ENCODE measurements around the gene GMPPA. TPM values are rescaled to one million over a fixed set of nuclear protein-coding genes. Genes with fewer than 3 reads are reported as not detected.

Gene GMPPA
- polyA plus RNA-seq, 2 of the 4 experiments (the other 2 are of a cell fraction), result 36.2 to 46.2 TPM

DNA sequence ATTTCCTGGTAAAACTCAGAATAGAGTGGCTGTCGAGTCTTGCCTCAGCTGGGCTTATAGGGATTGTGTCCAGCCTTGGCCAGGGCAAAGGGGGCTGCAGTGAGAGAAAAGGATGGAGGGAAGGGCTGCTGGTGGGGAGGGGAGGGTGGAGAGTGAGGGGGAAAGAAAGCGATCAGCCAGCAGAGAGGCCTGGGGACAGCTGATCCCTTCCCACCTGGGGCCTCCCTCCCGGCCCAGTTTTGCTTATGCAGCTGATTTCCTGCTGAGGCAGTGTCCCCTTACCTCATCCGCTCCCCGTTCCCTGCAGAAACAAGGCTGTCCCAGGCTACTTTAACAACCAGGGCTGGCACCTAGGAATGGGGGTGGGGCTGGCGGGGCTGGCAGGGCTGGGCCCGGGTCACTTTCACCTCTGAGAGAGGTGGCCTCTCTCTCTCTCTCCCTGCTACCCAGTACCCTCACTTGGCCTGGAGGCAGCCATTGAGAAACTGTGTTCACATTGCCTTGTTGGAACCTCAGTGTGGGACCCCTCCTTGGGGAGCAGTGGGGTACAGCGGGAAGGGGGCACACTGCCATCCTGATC lies 12.2 kb upstream of the GMPPA start:
- ATAC-seq (no peak), DNase-seq (ENCODE audit: low read depth in 1 of 2, low spot score in 1 of 2) (no peak), FAIRE-seq (no peak)
- Histone ChIP-seq H3K27ac (no peak overlapping the region), H3K4me1 (no peaks in the 10 kb centered on the region), H3K4me2 (no peak overlapping the region), H3K9me3 (no peaks in the 10 kb centered on the region), H3K4me3 (no peak overlapping the region)
- POLR2A ChIA-PET, result no interaction called here
- TF ChIP-seq MAFK (IDR thresholded peaks at IDR 0.05; ENCODE audit: partially characterized antibody), result peak; percentile 29
- no peak for TF ChIP-seq FOSL2 (IDR thresholded peaks at IDR 0.05)
- TF ChIP-seq FOSL2 (CRISPR knock-in tag; IDR thresholded peaks at IDR 0.05), result no peak
- CTCF ChIA-PET, result interaction anchor here (0.9 to 89.4 kb wide), 4 partner anchors 17 to 91 kb away, joined by 3 to 3291 read pairs (median 1647); partner anchors contain the start of genes ASIC4, CHPF, GMPPA and SPEG
- 76% methylated on average over 8 of the region's 8 CpGs for WGBS (ENCODE audit: missing lambda C conversion rate)

DNA sequence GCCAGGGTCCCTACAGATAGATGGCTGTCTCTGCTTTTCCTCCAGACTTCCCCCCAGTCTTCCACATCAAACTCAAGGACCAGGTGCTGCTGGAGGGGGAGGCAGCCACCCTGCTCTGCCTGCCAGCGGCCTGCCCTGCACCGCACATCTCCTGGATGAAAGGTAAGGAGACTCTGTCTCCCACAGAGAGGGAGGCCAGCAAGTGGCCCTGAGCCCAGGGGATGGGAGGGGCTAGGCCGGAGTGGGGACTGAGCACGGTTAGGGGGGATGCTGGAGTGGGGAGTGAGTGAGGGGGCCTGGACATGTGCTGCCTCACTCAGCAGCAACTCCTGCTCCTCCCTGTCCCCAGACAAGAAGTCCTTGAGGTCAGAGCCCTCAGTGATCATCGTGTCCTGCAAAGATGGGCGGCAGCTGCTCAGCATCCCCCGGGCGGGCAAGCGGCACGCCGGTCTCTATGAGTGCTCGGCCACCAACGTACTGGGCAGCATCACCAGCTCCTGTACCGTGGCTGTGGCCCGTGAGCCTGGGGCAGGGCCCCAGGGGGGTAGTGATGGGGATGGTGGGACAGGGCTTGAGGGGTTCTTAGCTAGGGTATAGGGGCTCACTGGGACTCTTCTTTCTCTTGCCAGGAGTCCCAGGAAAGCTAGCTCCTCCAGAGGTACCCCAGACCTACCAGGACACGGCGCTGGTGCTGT lies 10.4 kb upstream of the GMPPA start:
- Histone ChIP-seq H3K4me3 (no peak overlapping the region), H3K27ac (no peak overlapping the region), H3K4me1 (no peaks in the 10 kb centered on the region), H3K4me2 (no peak overlapping the region), H3K9me3 (no peaks in the 10 kb centered on the region)
- TF ChIP-seq HES2 (IDR thresholded peaks at IDR 0.05), result no peak
- no peak for TF ChIP-seq NPAS2 (CRISPR knock-in tag; IDR thresholded peaks at IDR 0.05; ENCODE audit: borderline replicate concordance)
- no peak for TF ChIP-seq MAZ (IDR thresholded peaks at IDR 0.05; ENCODE audit: borderline replicate concordance, low read depth, low read length)
- TF ChIP-seq MAX (IDR thresholded peaks at IDR 0.05), result no peak
- no peak for TF ChIP-seq RFX5 (IDR thresholded peaks at IDR 0.05)
- no peak for TF ChIP-seq POLR2A (IDR thresholded peaks at IDR 0.05; ENCODE audit: low read length)
- no peak for TF ChIP-seq EHF (CRISPR knock-in tag; IDR thresholded peaks at IDR 0.05)
- no peak for TF ChIP-seq NFE2L2 (conservative IDR thresholded peaks at IDR 0.05; ENCODE audit: low read length)
- no peak for TF ChIP-seq REST (IDR thresholded peaks at IDR 0.05)
- TF ChIP-seq ZFP36 (IDR thresholded peaks at IDR 0.05; ENCODE audit: borderline replicate concordance, partially characterized antibody), result no peak
- TF ChIP-seq BCL3 (IDR thresholded peaks at IDR 0.05), result no peak
- no peak for TF ChIP-seq MYC (IDR thresholded peaks at IDR 0.05; ENCODE audit: borderline replicate concordance, low read length)
- TF ChIP-seq KDM1A (IDR thresholded peaks at IDR 0.05; ENCODE audit: low read depth), result no peak
- no peak for TF ChIP-seq SMC3 (IDR thresholded peaks at IDR 0.05)
- TF ChIP-seq HDAC2 (IDR thresholded peaks at IDR 0.05), result no peak
- POLR2A ChIA-PET, result interaction anchor here (3.1 kb wide), 1 partner anchor 10 kb away, joined by 10 read pairs; the partner anchor contains the start of gene GMPPA
- ATAC-seq (no peak), DNase-seq (ENCODE audit: low read depth in 1 of 2, low spot score in 1 of 2) (no peak), FAIRE-seq (no peak)
- 73% methylated on average over 9 of the region's 17 CpGs for WGBS (ENCODE audit: missing lambda C conversion rate)
- CTCF ChIA-PET, result interaction anchor here (0.9 to 89.4 kb wide), 3 partner anchors 18 to 65 kb away, joined by 3 to 3291 read pairs (median 3291); partner anchors contain the start of genes ASIC4, CHPF, GMPPA and SPEG

All from A549 (cell line).